ENCODE measurements around the gene CHD6. TPM values are rescaled to one million over a fixed set of nuclear protein-coding genes. Genes with fewer than 3 reads are reported as not detected.

Gene CHD6
- polyA plus RNA-seq, 1 donor, result 22.6 TPM

GRCh38 chr20:41392871-41393704 lies 225.1 kb downstream of the CHD6 start:
- DNase-seq, result peak; percentile 76

GRCh38 chr20:41392295-41392694 lies 225.9 kb downstream of the CHD6 start:
- no peak for DNase-seq

- DNase-seq, result no peak
These were observed 226.6 kb downstream of the CHD6 start for GRCh38 chr20:41391587-41392001.

- DNase-seq, result no peak
These were observed 227.3 kb downstream of the CHD6 start for GRCh38 chr20:41390889-41391288.

GRCh38 chr20:41387444-41387851 lies 230.7 kb downstream of the CHD6 start:
- DNase-seq, result peak; percentile 67

GRCh38 chr20:41386502-41387427 lies 231.4 kb downstream of the CHD6 start:
- DNase-seq, result peak; percentile 88

- DNase-seq, result peak; percentile 49
These were observed 235.3 kb downstream of the CHD6 start for GRCh38 chr20:41382791-41383305.

GRCh38 chr20:41380551-41381193 lies 237.5 kb downstream of the CHD6 start:
- no peak for DNase-seq

- DNase-seq, result no peak
These were observed 238.6 kb downstream of the CHD6 start for GRCh38 chr20:41379551-41379950.

GRCh38 chr20:41377275-41377674 lies 240.9 kb downstream of the CHD6 start:
- no peak for DNase-seq

GRCh38 chr20:41376349-41376748 lies 241.8 kb downstream of the CHD6 start:
- no peak for DNase-seq

- DNase-seq, result no peak
These were observed 242.3 kb downstream of the CHD6 start for GRCh38 chr20:41375846-41376245.

GRCh38 chr20:41373931-41374920 lies 244.0 kb downstream of the CHD6 start:
- no peak for DNase-seq

- DNase-seq, result no peak
These were observed 244.9 kb downstream of the CHD6 start for GRCh38 chr20:41373251-41373783.

GRCh38 chr20:41371371-41371770 lies 246.8 kb downstream of the CHD6 start:
- DNase-seq, result no peak

- no peak for DNase-seq
These were observed 248.0 kb downstream of the CHD6 start for GRCh38 chr20:41370176-41370575.

GRCh38 chr20:41369673-41370072 lies 248.5 kb downstream of the CHD6 start:
- no peak for DNase-seq

- DNase-seq, result no peak
These were observed 250.2 kb downstream of the CHD6 start for GRCh38 chr20:41367956-41368355.

GRCh38 chr20:41367393-41367695 lies 250.8 kb downstream of the CHD6 start:
- no peak for DNase-seq

- DNase-seq, result peak; percentile 62
These were observed 251.4 kb downstream of the CHD6 start, which contains the start of gene EMILIN3 for GRCh38 chr20:41366546-41367392. TSS of gene EMILIN3 (minus strand) at chr20:41366818. CDS start at chr20:41366634, 184 bp downstream.

Measured in hindlimb muscle (tissue), 1 donor.